CD4-positive, alpha-beta T cell treated with Interleukin-4 for 1 hour (primary cell): ENCODE data around the gene COQ10A.
A peak's percentile ranks its signal among the peaks of the same experiment; 100 is the strongest.

Experiments
- DNase-seq, 2 donors: peaks; one replicate each; pipeline ENCODE4 v3.0.0-alpha.2; 2020 to 2022

The COQ10A gene

GRCh38 chr12:56266693-56267442, at the start of gene COQ10A:
Gene COQ10A, plus strand, starts transcription at chr12:56266942. Its CDS starts 177 bp downstream, at chr12:56267119.
- DNase-seq, result peak; percentile 91 to 92

- no peak for DNase-seq
These were observed 46.9 kb upstream of the COQ10A start for GRCh38 chr12:56219840-56220239.

GRCh38 chr12:56220611-56221231, 46.0 kb upstream of the COQ10A start:
- DNase-seq, result peak; percentile 14 to 22

GRCh38 chr12:56221232-56221756, 45.4 kb upstream of the COQ10A start:
- DNase-seq, result no peak

GRCh38 chr12:56221757-56222530, 44.8 kb upstream of the COQ10A start, which contains the start of gene RNF41:
Gene RNF41, minus strand, starts transcription at chr12:56221922. Its CDS starts 7,875 bp downstream, at chr12:56214047.
- DNase-seq, result peak; percentile 95

GRCh38 chr12:56222531-56222895, 44.2 kb upstream of the COQ10A start:
- DNase-seq, result no peak

GRCh38 chr12:56223571-56224101, 43.1 kb upstream of the COQ10A start:
- DNase-seq, result no peak

- DNase-seq, result peak; percentile 93 to 94
These were observed 42.5 kb upstream of the COQ10A start, which contains the start of gene NABP2 for GRCh38 chr12:56224102-56224701. Gene NABP2, plus strand, starts transcription at chr12:56224342. Its CDS starts 515 bp downstream, at chr12:56224857.

- no peak for DNase-seq
These were observed 41.8 kb upstream of the COQ10A start for GRCh38 chr12:56224954-56225353.

- no peak for DNase-seq
These were observed 37.7 kb upstream of the COQ10A start for GRCh38 chr12:56229082-56229481.

- no peak for DNase-seq
These were observed 36.8 kb upstream of the COQ10A start, which contains the start of gene SLC39A5 for GRCh38 chr12:56229916-56230431. Gene SLC39A5, plus strand, starts transcription at chr12:56230051. Its CDS starts 1,224 bp downstream, at chr12:56231275.

GRCh38 chr12:56230432-56231183, 36.1 kb upstream of the COQ10A start:
- no peak for DNase-seq

- no peak for DNase-seq
These were observed 35.6 kb upstream of the COQ10A start for GRCh38 chr12:56231184-56231582.

GRCh38 chr12:56234746-56235436, 31.9 kb upstream of the COQ10A start:
- no peak for DNase-seq

- no peak for DNase-seq
These were observed 30.7 kb upstream of the COQ10A start for GRCh38 chr12:56236091-56236490.

GRCh38 chr12:56236985-56237384, 29.8 kb upstream of the COQ10A start:
- no peak for DNase-seq

- no peak for DNase-seq
These were observed 29.2 kb upstream of the COQ10A start for GRCh38 chr12:56237552-56237951.

GRCh38 chr12:56241424-56242303, 25.1 kb upstream of the COQ10A start:
- no peak for DNase-seq

- no peak for DNase-seq
These were observed 23.8 kb upstream of the COQ10A start for GRCh38 chr12:56242986-56243385.

- no peak for DNase-seq
These were observed 23.0 kb upstream of the COQ10A start for GRCh38 chr12:56243731-56244181.
